Measurements from ENCODE around the gene STOML2.
"Not testable (repeated sequence)": the region's sequence is repeated elsewhere in the genome, so short reads cannot be mapped to it uniquely, and the experiment has no call there.

STOML2 gene, protein sequence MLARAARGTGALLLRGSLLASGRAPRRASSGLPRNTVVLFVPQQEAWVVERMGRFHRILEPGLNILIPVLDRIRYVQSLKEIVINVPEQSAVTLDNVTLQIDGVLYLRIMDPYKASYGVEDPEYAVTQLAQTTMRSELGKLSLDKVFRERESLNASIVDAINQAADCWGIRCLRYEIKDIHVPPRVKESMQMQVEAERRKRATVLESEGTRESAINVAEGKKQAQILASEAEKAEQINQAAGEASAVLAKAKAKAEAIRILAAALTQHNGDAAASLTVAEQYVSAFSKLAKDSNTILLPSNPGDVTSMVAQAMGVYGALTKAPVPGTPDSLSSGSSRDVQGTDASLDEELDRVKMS

DNA sequence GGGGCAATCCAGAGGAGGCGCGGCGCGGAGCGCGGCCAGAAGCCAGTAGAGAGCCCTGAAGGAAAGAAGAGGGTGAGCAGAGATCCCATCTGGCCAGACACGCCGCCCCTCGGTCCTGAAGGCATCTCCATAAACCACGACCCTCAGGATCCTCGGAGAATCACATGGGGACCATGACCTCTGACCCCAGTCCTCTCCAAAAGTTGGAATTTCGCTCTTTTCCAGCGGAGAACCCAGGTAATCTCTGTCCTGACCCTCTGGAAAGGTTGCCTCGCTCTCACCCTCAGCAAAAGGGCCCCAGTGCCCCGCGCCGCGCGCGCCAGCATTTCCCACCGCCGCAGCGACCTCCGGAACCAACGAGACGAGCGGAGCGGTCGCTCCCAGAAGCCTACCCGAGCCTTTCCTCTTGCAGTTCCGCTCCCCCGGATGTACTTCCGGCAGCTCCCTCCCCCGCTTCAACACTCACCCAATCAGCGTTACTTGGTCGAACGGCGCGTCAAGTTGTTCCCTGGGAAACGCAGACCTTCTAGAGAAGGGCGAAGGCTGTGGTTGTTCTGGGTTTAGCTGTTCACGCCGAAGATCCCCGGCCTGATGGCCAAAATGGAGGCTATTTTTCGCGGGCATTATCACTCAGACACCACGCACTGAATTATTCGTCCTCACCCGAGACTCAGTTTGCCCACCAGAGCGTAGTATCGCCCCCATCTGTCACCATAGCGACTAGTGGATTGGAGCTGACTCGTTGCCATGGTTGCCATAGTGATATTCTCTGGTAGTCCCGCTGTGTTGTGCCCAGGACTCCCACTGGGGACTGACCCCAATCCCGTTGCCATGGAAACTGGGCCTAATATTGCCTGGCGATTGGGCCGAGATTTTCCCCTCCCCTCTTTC is at the start of gene STOML2:
Gene STOML2 (minus strand): TSS at position 363 of the 891 bp plus-strand sequence. CDS start 37 bp downstream, at position 326.
- peak; percentile 86 to 95 for DNase-seq (ENCODE audit: low read depth in 1 of 2, low spot score in 1 of 2)
- no peak for TF ChIP-seq JUND (IDR thresholded peaks at IDR 0.05; ENCODE audit: low read depth)
- in situ Hi-C loops (cut with HindIII; ENCODE audit: low pct_unique_long_range_greater_than_20kb, low sequenced_read_pairs) = no loop called here

DNA sequence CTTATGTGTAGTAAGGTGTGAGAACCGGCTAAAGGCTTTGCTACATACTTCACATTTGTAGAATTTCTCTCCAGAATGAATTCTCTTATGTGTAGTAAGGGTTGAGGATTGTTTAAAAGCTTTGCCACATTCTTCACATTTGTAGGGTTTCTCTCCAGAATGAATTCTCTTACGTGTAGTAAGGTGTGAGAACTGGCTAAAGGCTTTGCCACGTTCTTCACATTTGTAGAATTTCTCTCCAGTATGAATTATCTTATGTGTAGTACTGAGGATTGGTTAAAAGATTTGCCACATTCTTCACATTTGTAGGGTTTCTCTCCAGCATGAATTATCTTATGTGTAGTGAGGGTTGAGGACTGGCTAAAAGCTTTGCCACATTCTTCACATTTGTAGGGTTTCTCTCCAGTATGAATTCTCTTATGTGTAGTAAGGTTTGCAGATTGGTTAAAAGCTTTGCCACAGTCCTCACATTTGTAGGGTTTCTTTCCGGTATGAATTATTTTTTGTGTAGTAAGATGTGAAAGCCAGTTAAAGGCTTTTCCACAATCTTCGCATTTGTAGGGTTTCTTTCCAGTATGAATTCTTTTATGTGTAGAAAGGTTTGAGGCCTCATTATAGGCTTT is 45.1 kb upstream of the STOML2 start:
- in situ Hi-C loops (cut with HindIII; ENCODE audit: low pct_unique_long_range_greater_than_20kb, low sequenced_read_pairs); DNase-seq (ENCODE audit: low read depth in 1 of 2, low spot score in 1 of 2): not testable (repeated sequence)

DNA sequence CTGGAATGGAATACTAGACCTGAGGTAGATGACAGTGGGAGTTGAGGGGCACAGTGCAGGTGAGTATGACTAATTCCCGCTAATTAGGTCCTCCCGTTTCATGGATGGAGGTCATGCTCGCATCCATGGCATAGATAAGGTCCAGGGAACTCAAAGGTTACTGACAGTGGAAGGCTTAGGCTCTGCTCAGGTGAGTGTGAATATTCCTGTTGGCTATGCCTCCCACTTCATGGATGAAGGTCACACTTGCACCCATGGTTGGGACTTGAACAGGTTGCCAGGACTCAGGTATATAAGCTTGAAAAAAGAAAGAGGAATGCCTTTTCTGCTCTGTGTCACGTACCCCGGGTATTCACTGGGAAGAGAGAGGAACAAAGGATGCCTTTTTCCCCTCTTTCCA is 39.1 kb upstream of the STOML2 start:
- in situ Hi-C loops (cut with HindIII; ENCODE audit: low pct_unique_long_range_greater_than_20kb, low sequenced_read_pairs) = no loop called here
- DNase-seq (ENCODE audit: low read depth in 1 of 2, low spot score in 1 of 2) = no peak
- TF ChIP-seq JUND (IDR thresholded peaks at IDR 0.05; ENCODE audit: low read depth) = no peak

GRCh38 chr9:35140093-35140492 is 37.2 kb upstream of the STOML2 start:
- no peak for TF ChIP-seq JUND (IDR thresholded peaks at IDR 0.05; ENCODE audit: low read depth)
- DNase-seq (ENCODE audit: low read depth in 1 of 2, low spot score in 1 of 2) = no peak
- in situ Hi-C loops (cut with HindIII; ENCODE audit: low pct_unique_long_range_greater_than_20kb, low sequenced_read_pairs) = no loop called here

- no peak for DNase-seq (ENCODE audit: low read depth in 1 of 2, low spot score in 1 of 2)
- in situ Hi-C loops (cut with HindIII; ENCODE audit: low pct_unique_long_range_greater_than_20kb, low sequenced_read_pairs) = no loop called here
- no peak for TF ChIP-seq JUND (IDR thresholded peaks at IDR 0.05; ENCODE audit: low read depth)
These were observed 33.9 kb upstream of the STOML2 start for GRCh38 chr9:35136866-35137265.

DNA sequence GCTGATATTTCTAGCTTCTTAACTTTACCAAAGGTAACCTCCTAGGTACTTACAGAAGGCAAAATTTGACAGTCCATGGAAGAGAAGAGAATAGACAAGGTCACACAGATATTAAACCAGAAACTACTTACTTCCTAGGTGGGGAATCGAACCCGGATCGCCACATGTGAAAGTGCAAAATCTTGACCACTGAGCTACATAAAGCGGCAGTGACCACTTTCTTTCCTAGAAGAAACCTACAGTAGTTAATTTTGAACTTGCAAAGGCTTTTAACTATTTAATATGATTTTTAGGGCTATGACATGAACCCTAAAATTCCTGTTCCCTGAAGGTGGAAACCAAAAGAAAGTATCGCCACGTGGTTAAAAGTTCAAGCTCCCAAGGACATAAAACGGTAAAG is 33.1 kb upstream of the STOML2 start:
- no peak for TF ChIP-seq JUND (IDR thresholded peaks at IDR 0.05; ENCODE audit: low read depth)
- no peak for DNase-seq (ENCODE audit: low read depth in 1 of 2, low spot score in 1 of 2)
- in situ Hi-C loops (cut with HindIII; ENCODE audit: low pct_unique_long_range_greater_than_20kb, low sequenced_read_pairs) = no loop called here

- TF ChIP-seq JUND (IDR thresholded peaks at IDR 0.05; ENCODE audit: low read depth) = no peak
- in situ Hi-C loops (cut with HindIII; ENCODE audit: low pct_unique_long_range_greater_than_20kb, low sequenced_read_pairs) = no loop called here
- no peak for DNase-seq (ENCODE audit: low read depth in 1 of 2, low spot score in 1 of 2)
These were observed 32.0 kb upstream of the STOML2 start for GRCh38 chr9:35134920-35135319.

DNA sequence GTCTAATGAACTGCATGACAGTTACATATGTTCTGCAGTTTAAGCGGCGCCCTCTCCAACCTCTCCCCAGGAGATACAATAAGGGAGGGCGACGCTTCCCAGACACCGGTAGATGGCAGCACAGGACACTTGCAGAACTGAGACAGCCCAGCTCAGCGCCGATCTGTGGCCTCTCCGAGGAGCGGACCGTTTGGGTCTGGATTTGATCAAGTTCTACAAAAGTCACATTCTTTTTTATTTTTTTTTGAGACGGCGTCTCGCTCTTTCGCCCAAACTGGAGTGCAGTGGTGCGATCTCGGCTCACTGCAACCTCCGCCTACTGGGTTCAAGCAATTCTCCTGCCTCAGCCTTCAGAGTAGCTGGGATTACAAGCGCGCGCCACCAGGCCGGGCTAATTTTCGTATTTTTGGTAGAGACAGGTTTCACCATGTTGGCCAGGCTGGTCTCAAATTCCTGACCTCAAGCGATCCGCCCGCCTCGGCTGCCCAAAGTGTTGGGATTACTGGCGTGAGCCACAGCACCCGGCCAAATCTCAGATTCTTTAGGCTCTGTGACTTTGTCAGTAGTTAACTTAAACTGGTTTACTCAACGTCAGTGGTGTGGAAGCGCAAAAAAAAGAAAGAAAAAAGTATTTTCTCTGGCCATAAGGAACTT is 14.1 kb upstream of the STOML2 start:
- in situ Hi-C loops (cut with HindIII; ENCODE audit: low pct_unique_long_range_greater_than_20kb, low sequenced_read_pairs) = no loop called here
- DNase-seq (ENCODE audit: low read depth in 1 of 2, low spot score in 1 of 2) = peak; percentile 52 to 93
- no peak for TF ChIP-seq JUND (IDR thresholded peaks at IDR 0.05; ENCODE audit: low read depth)

- in situ Hi-C loops (cut with HindIII; ENCODE audit: low pct_unique_long_range_greater_than_20kb, low sequenced_read_pairs) = no loop called here
- TF ChIP-seq JUND (IDR thresholded peaks at IDR 0.05; ENCODE audit: low read depth) = no peak
- no peak for DNase-seq (ENCODE audit: low read depth in 1 of 2, low spot score in 1 of 2)
These were observed 13.6 kb upstream of the STOML2 start for GRCh38 chr9:35116539-35116897.

DNA sequence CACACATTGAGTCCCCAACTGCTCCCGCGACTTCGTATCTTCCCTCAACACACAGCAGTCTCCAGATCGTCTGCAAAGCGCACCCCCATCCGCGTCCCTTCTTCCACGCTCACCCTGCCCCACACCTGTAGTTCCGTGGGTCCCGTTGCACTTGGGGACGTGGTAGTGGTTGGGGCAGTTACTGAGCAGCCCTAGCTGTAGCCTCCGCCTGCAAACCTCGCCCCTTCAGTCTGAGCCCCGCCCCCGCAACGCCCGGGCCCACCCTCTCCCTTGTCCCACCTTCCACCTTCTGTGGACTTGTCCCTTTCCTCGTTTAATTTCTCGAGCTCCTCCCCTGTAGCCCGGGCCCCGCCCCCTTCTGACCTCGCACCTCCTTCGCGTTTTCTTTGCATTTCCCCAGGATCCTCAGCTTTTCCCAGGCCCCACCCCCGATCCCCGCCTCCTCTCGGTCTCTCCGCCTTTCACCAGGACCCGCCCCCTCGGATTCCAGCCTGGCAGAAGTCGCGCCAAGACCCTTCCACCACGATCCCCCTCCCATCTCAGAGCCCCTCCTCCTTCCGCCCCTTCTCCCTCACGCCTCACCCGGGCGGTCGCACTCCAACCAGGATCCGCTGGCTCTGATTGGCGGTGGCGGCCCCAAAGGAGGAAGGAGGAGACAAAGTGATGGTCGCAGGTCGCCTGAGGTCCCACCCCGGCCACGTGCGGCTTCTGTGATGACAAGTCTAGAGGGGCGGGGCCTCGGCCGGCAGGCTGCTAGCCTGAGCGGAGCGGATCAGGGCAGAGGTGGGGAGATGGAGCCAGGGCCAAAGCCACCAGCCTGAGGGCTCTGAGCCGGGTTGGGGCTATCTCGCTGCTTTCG is 13.0 kb upstream of the STOML2 start, which contains the start of gene ATOSB:
Gene ATOSB (minus strand): TSS at position 183 of the 859 bp plus-strand sequence. CDS start 7,588 bp downstream, outside the sequence.
- in situ Hi-C loops (cut with HindIII; ENCODE audit: low pct_unique_long_range_greater_than_20kb, low sequenced_read_pairs) = no loop called here
- no peak for TF ChIP-seq JUND (IDR thresholded peaks at IDR 0.05; ENCODE audit: low read depth)
- DNase-seq (ENCODE audit: low read depth in 1 of 2, low spot score in 1 of 2) = peak; percentile 77 to 97

GRCh38 chr9:35114840-35115628 is 12.1 kb upstream of the STOML2 start:
- TF ChIP-seq JUND (IDR thresholded peaks at IDR 0.05; ENCODE audit: low read depth) = no peak
- in situ Hi-C loops (cut with HindIII; ENCODE audit: low pct_unique_long_range_greater_than_20kb, low sequenced_read_pairs) = no loop called here
- DNase-seq (ENCODE audit: low read depth in 1 of 2, low spot score in 1 of 2) = no peak
